Kidney glomerular epithelial cell (primary cell): Measurements from ENCODE around the gene MAP4.
"Not testable (repeated sequence)": the region's sequence is repeated elsewhere in the genome, so short reads cannot be mapped to it uniquely, and the experiment has no call there.

Experiments used
- DNase-seq: peaks from one replicate; lab custom pipeline; 2025; lab: John Stamatoyannopoulos, UW

Gene MAP4

GRCh38 chr3:47846186-47846879 is 169.9 kb downstream of the MAP4 start:
- no peak for DNase-seq

GRCh38 chr3:47841786-47842349 is 174.3 kb downstream of the MAP4 start:
- DNase-seq = no peak

- DNase-seq = no peak
Observed at GRCh38 chr3:47838503-47838902, 177.7 kb downstream of the MAP4 start.

- no peak for DNase-seq
Observed at GRCh38 chr3:47836986-47837385, 179.2 kb downstream of the MAP4 start.

- not testable (repeated sequence) for DNase-seq
Observed at GRCh38 chr3:47829482-47829881, 186.7 kb downstream of the MAP4 start.

GRCh38 chr3:47825590-47825989 is 190.6 kb downstream of the MAP4 start:
- no peak for DNase-seq

GRCh38 chr3:47824541-47825473 is 191.4 kb downstream of the MAP4 start:
- peak; percentile 82 for DNase-seq

- no peak for DNase-seq
Observed at GRCh38 chr3:47817609-47818008, 198.6 kb downstream of the MAP4 start.

- no peak for DNase-seq
Observed at GRCh38 chr3:47813551-47814177, 202.6 kb downstream of the MAP4 start.

- DNase-seq = no peak
Observed at GRCh38 chr3:47804577-47804976, 211.6 kb downstream of the MAP4 start.

GRCh38 chr3:47803480-47804025 is 212.7 kb downstream of the MAP4 start:
- no peak for DNase-seq

- peak; percentile 79 for DNase-seq
Observed at GRCh38 chr3:47802734-47803479, 213.3 kb downstream of the MAP4 start, which contains the start of gene DHX30. Gene DHX30 (plus strand): TSS chr3:47803138. CDS start chr3:47810684, 7,546 bp downstream.
